Measurements from ENCODE around the gene EFHB. TPM values are rescaled to one million over a fixed set of nuclear protein-coding genes. Genes with fewer than 3 reads are reported as not detected.
"Not testable (repeated sequence)": the region's sequence is repeated elsewhere in the genome, so short reads cannot be mapped to it uniquely, and the experiment has no call there.

Gene EFHB
- polyA plus RNA-seq, 1 donor: 1.5 TPM

- no peak for DNase-seq
These were observed 2.2 kb downstream of the EFHB start for GRCh38 chr3:19931767-19932188.

- DNase-seq: no peak
These were observed 2.8 kb downstream of the EFHB start for GRCh38 chr3:19931180-19931692.

- no peak for DNase-seq
These were observed 13.5 kb downstream of the EFHB start for GRCh38 chr3:19920401-19921080.

- no peak for DNase-seq
These were observed 16.9 kb downstream of the EFHB start for GRCh38 chr3:19917167-19917566.

- DNase-seq: no peak
These were observed 22.6 kb downstream of the EFHB start for GRCh38 chr3:19911452-19911851.

GRCh38 chr3:19907523-19907922, 26.5 kb downstream of the EFHB start:
- no peak for DNase-seq

- no peak for DNase-seq
These were observed 30.4 kb downstream of the EFHB start for GRCh38 chr3:19903649-19904048.

GRCh38 chr3:19901918-19902317, 32.1 kb downstream of the EFHB start:
- no peak for DNase-seq

- no peak for DNase-seq
These were observed 32.7 kb downstream of the EFHB start for GRCh38 chr3:19901337-19901736.

GRCh38 chr3:19899833-19900232, 34.2 kb downstream of the EFHB start:
- not testable (repeated sequence) for DNase-seq

GRCh38 chr3:19899264-19899663, 34.8 kb downstream of the EFHB start:
- DNase-seq: no peak

- no peak for DNase-seq
These were observed 35.3 kb downstream of the EFHB start for GRCh38 chr3:19898721-19899120.

- DNase-seq: no peak
These were observed 42.3 kb downstream of the EFHB start for GRCh38 chr3:19891740-19892139.

- DNase-seq: no peak
These were observed 45.4 kb downstream of the EFHB start for GRCh38 chr3:19888428-19889152.

- not testable (repeated sequence) for DNase-seq
These were observed 46.9 kb downstream of the EFHB start for GRCh38 chr3:19887122-19887521.

- no peak for DNase-seq
These were observed 47.6 kb downstream of the EFHB start for GRCh38 chr3:19886404-19886803.

GRCh38 chr3:19885468-19885867, 48.5 kb downstream of the EFHB start:
- no peak for DNase-seq

- DNase-seq: no peak
These were observed 52.2 kb downstream of the EFHB start for GRCh38 chr3:19881852-19882251.

- DNase-seq: no peak
These were observed 53.0 kb downstream of the EFHB start for GRCh38 chr3:19881036-19881435.

GRCh38 chr3:19877656-19878055, 56.4 kb downstream of the EFHB start:
- DNase-seq: no peak

- DNase-seq: peak; percentile 56
These were observed 67.2 kb downstream of the EFHB start for GRCh38 chr3:19866751-19867347.

GRCh38 chr3:19855318-19855717, 78.7 kb downstream of the EFHB start:
- not testable (repeated sequence) for DNase-seq

GRCh38 chr3:19846609-19847008, 87.4 kb downstream of the EFHB start:
- not testable (repeated sequence) for DNase-seq

Measured in hindlimb muscle (tissue), 1 donor.